Measurements from ENCODE around the gene CDC37L1. TPM values are rescaled to one million over a fixed set of nuclear protein-coding genes. Genes with fewer than 3 reads are reported as not detected.

The CDC37L1 gene
- total and polyA plus RNA-seq, 9 of the 15 experiments (the other 6 are each of a cell fraction or from before 2014, with no cell fraction given) = 1.5 to 7.9 (median 6.0) TPM

DNA sequence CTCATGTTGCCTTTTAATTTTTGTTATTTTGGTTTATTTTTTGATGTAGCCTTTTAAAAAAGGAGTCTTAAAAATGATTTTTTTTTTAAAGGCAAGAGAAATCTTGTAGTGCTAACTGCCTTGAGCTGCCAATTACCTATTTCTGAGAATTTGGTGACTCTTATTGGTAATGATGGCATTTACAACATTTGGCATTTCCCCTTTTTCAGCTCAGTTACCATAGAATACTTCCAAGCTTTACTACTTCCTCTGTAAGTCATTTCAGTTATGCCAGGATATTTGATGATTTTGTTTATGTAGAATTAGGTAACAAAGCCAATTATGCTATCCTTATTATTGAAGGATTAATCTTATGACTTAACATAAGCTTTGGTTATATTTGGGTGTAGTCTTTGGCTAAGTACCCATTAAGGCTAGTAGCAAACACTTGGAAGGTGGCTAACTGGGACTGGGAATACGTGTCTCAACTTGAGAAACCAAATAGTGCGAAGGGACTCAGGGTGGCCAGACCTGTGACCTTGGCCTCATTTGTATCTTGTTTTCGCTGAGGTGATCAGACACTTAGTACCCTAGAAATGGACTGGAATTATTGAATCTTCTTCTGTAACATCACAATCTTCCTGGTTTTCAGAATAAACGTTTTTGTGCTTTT lies 27.7 kb downstream of the CDC37L1 start:
- 51% methylated on average over 4 of the region's 4 CpGs for WGBS (ENCODE audit: insufficient coverage, low coverage, missing lambda C conversion rate)
- ChIA-PET POLR2A (interaction anchor here (0.6 kb wide), 1 partner anchor 89 kb away, joined by 4 read pairs; no protein-coding TSS in a partner anchor), CTCF (ENCODE audit: low intra/inter-chr PET ratio) (no interaction called here)
- no peak overlapping the region for H3K4me3 ChIP-seq
- 0 out of 3 replicates have a peak overlapping the region, but pooled peaks have one; percentile 22 for H3K27ac ChIP-seq (ENCODE audit: extremely low read depth, low read depth, low read length)
- no peaks in the 10 kb centered on the region for H3K27me3 ChIP-seq (ENCODE audit: control insufficient read depth in 2 of 2, insufficient read depth in 2 of 2, low read length in 2 of 2)
- peaks cover 73% of the 10 kb centered on the region; the same call in 2 of the 3 replicates for H3K36me3 ChIP-seq (ENCODE audit: control insufficient read depth, insufficient read depth, low read length)
- intact Hi-C loops (cut with micrococcal nuclease) = no loop called here
- BruUV-seq (replicated peaks) = no TSS peak
- no peaks in the 10 kb centered on the region for H3K9me1 ChIP-seq (ENCODE audit: control insufficient read depth, insufficient read depth, low read length)
- in situ Hi-C loops (cut with MboI) = no loop called here
- H3K79me2 ChIP-seq (ENCODE audit: control insufficient read depth, insufficient read depth, low read length) = no peaks in the 10 kb centered on the region
- H2AFZ ChIP-seq (ENCODE audit: low read depth, low read length) = no peak overlapping the region
- no peaks in the 10 kb centered on the region for H4K20me1 ChIP-seq (replicated peaks; ENCODE audit: control insufficient read depth, insufficient read depth, low read length)
- TF ChIP-seq GABPB2 (CRISPR knock-in tag; conservative IDR thresholded peaks at IDR 0.05) (no peak), ZNF436 (CRISPR knock-in tag; IDR thresholded peaks at IDR 0.05) (no peak), TEAD2 (tag; IDR thresholded peaks at IDR 0.05) (no peak), TAF1 (IDR thresholded peaks at IDR 0.05; ENCODE audit: control insufficient read depth, extremely low read depth, insufficient read depth, low read length, severe bottlenecking) (no peak), KAT8 (IDR thresholded peaks at IDR 0.05; ENCODE audit: low read depth) (no peak), LCOR (CRISPR knock-in tag; IDR thresholded peaks at IDR 0.05) (no peak), ZNF408 (CRISPR knock-in tag; IDR thresholded peaks at IDR 0.05; ENCODE audit: low read depth) (no peak), FOXO4 (CRISPR knock-in tag; IDR thresholded peaks at IDR 0.05) (no peak), DMBX1 (CRISPR knock-in tag; IDR thresholded peaks at IDR 0.05; ENCODE audit: borderline replicate concordance) (no peak), SMAD1 (IDR thresholded peaks at IDR 0.05; ENCODE audit: low read depth, low read length, partially characterized antibody) (no peak), SLC30A9 (CRISPR knock-in tag; IDR thresholded peaks at IDR 0.05) (no peak), TEAD1 (CRISPR knock-in tag; IDR thresholded peaks at IDR 0.05) (no peak)
- TF ChIP-seq, protein P1, sequence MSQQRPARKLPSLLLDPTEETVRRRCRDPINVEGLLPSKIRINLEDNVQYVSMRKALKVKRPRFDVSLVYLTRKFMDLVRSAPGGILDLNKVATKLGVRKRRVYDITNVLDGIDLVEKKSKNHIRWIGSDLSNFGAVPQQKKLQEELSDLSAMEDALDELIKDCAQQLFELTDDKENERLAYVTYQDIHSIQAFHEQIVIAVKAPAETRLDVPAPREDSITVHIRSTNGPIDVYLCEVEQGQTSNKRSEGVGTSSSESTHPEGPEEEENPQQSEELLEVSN (IDR thresholded peaks at IDR 0.05; ENCODE audit: borderline replicate concordance in 1 of 2, extremely low read depth in 1 of 2, insufficient read depth in 1 of 2, insufficient read length in 1 of 2, low read depth in 1 of 2, low read length in 1 of 2, poor library complexity in 1 of 2, severe bottlenecking in 1 of 2) = no peak
- TF ChIP-seq, protein P2, sequence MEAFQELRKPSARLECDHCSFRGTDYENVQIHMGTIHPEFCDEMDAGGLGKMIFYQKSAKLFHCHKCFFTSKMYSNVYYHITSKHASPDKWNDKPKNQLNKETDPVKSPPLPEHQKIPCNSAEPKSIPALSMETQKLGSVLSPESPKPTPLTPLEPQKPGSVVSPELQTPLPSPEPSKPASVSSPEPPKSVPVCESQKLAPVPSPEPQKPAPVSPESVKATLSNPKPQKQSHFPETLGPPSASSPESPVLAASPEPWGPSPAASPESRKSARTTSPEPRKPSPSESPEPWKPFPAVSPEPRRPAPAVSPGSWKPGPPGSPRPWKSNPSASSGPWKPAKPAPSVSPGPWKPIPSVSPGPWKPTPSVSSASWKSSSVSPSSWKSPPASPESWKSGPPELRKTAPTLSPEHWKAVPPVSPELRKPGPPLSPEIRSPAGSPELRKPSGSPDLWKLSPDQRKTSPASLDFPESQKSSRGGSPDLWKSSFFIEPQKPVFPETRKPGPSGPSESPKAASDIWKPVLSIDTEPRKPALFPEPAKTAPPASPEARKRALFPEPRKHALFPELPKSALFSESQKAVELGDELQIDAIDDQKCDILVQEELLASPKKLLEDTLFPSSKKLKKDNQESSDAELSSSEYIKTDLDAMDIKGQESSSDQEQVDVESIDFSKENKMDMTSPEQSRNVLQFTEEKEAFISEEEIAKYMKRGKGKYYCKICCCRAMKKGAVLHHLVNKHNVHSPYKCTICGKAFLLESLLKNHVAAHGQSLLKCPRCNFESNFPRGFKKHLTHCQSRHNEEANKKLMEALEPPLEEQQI (IDR thresholded peaks at IDR 0.05) = no peak
- FAIRE-seq (no peak), DNase-seq (ENCODE audit: extremely low read depth in 1 of 4, low spot score in 3 of 4) (no peak), ATAC-seq (no peak)
- H3K9me3 ChIP-seq (replicated peaks; ENCODE audit: control insufficient read depth, insufficient read depth, low read depth, low read length) = no peaks in the 10 kb centered on the region
- H3K9ac ChIP-seq (ENCODE audit: insufficient read depth in 1 of 2, low read depth in 2 of 2, low read length in 2 of 2) = no peak overlapping the region
- H3K4me1 ChIP-seq (replicated peaks in 1 of 2; ENCODE audit: control insufficient read depth in 2 of 2, insufficient read depth in 2 of 2, low read length in 2 of 2) = no peaks in the 10 kb centered on the region
- no peak overlapping the region for H3K4me2 ChIP-seq (ENCODE audit: insufficient read depth, low read length)
